Activated CD4-positive, alpha-beta T cell treated with anti-CD3 and anti-CD28 coated beads, Interleukin-2, amount 10 ng/mL, durations not matched to agents 24 days and 14 days (primary cell): ENCODE results near the gene FANCD2OS. TPM values are rescaled to one million over a fixed set of nuclear protein-coding genes. Genes with fewer than 3 reads are reported as not detected.
"Not testable (repeated sequence)": the region's sequence is repeated elsewhere in the genome, so short reads cannot be mapped to it uniquely, and the experiment has no call there.

Experiments used
- DNase-seq: peaks from one replicate; pipeline ENCODE4 v3.0.0; 2022
- H3K27ac Mint-ChIP-seq: one replicate; pipeline ENCODE4 v1.8.0; 2022; ENCODE audit warnings: mild to moderate bottlenecking, mixed read lengths
- H3K27me3 Mint-ChIP-seq: one replicate; pipeline ENCODE4 v1.8.0; 2022; ENCODE audit warnings: mixed read lengths
- H3K36me3 Mint-ChIP-seq: one replicate; pipeline ENCODE4 v1.8.0; 2022; ENCODE audit warnings: low read depth, mild to moderate bottlenecking, mixed read lengths
- H3K4me1 Mint-ChIP-seq: one replicate; pipeline ENCODE4 v1.8.0; 2021; ENCODE audit warnings: mixed read lengths
- H3K4me3 Mint-ChIP-seq: one replicate; pipeline ENCODE4 v1.8.0; 2022; ENCODE audit warnings: mild to moderate bottlenecking, moderate library complexity, mixed read lengths
- H3K9me3 Mint-ChIP-seq: one replicate; pipeline ENCODE4 v1.8.0; 2021; ENCODE audit warnings: mixed read lengths
- intact Hi-C: fragments of 100-400 bp; cut with micrococcal nuclease; formaldehyde crosslinking; loops from one replicate; pipeline ENCODE4 v1.15.1; 2023
- total RNA-seq: library from RNA; stranded (reverse); gene quantifications from 2 replicates; pipeline ENCODE4 v1.2.3, GENCODE V29; 2022

FANCD2OS gene
- total RNA-seq, 1 donor from 2014 or later: not detected

GRCh38 chr3:10081871-10082270, 26.2 kb downstream of the FANCD2OS start:
- Mint-ChIP-seq H3K36me3 (peaks cover 47% of the 10 kb centered on the region), H3K4me3 (no peak overlapping the region), H3K27ac (no peak overlapping the region), H3K9me3 (no peaks in the 10 kb centered on the region), H3K27me3 (no peaks in the 10 kb centered on the region), H3K4me1 (no peaks in the 10 kb centered on the region)
- intact Hi-C loops: no loop called here
- no peak for DNase-seq

- intact Hi-C loops: no loop called here
- H3K4me3 Mint-ChIP-seq: no peak overlapping the region
- H3K36me3 Mint-ChIP-seq: peaks cover 32% of the 10 kb centered on the region
- DNase-seq: no peak
- H3K27ac Mint-ChIP-seq: no peak overlapping the region
- H3K27me3 Mint-ChIP-seq: no peaks in the 10 kb centered on the region
- H3K9me3 Mint-ChIP-seq: no peaks in the 10 kb centered on the region
- H3K4me1 Mint-ChIP-seq: peaks cover 3% of the 10 kb centered on the region
Measured at GRCh38 chr3:10074666-10075065, 33.4 kb downstream of the FANCD2OS start.

DNA sequence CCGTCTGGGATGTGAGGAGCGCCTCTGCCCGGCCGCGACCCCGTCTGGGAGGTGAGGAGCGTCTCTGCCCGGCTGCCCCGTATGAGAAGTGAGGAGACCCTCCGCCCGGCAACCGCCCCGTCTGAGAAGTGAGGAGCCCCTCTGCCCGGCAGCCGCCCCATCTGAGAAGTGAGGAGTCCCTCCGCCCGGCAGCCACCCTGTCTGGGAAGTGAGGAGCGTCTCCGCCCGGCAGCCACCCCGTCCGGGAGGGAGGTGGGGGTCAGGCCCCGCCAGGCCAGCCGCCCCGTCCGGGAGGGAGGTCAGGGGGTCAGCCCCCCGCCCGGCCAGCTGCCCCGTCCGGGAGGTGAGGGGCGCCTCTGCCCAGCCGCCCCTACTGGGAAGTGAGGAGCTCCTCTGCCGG, 38.0 kb downstream of the FANCD2OS start:
- H3K4me1 Mint-ChIP-seq, H3K4me3 Mint-ChIP-seq, H3K9me3 Mint-ChIP-seq, intact Hi-C loops, DNase-seq, H3K27ac Mint-ChIP-seq, H3K27me3 Mint-ChIP-seq: not testable (repeated sequence)
- peaks cover 49% of the 10 kb centered on the region for H3K36me3 Mint-ChIP-seq

DNA sequence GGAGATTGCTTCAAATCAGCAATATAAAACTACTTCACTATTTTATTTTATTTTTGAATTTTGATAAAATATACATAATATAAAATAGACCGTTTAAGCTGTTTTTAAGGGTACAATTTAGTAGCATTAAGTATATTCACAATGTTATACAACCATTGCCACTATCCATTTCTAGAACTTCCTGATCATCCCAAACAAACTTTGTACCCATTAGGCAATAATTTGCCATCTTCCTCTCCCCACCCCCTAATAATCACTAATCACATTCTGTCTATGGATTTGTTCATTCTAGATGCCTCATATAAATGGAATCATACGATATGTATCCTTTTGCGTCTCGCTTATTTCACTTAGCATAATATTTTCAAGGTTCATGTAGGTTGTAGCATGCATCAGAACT, 53.0 kb downstream of the FANCD2OS start:
- no peaks in the 10 kb centered on the region for H3K9me3 Mint-ChIP-seq
- H3K27ac Mint-ChIP-seq: no peak overlapping the region
- DNase-seq: no peak
- H3K27me3 Mint-ChIP-seq: no peaks in the 10 kb centered on the region
- intact Hi-C loops: no loop called here
- no peak overlapping the region for H3K4me3 Mint-ChIP-seq
- peaks cover 2% of the 10 kb centered on the region for H3K4me1 Mint-ChIP-seq
- peaks cover 45% of the 10 kb centered on the region for H3K36me3 Mint-ChIP-seq

Other genes with a start within 250 kb of the FANCD2OS start
- gene CIDEC, start 228.0 kb downstream of the FANCD2OS start, total RNA-seq: not detected in 2 replicates
- gene JAGN1, start 217.6 kb downstream of the FANCD2OS start, total RNA-seq: 39.5 and 41.0 TPM in 2 replicates
- 1.1 TPM in 2 replicates for gene IL17RE, start 205.4 kb downstream of the FANCD2OS start, total RNA-seq
- gene IL17RC, start 191.2 kb downstream of the FANCD2OS start, total RNA-seq: 0.28 and 0.42 TPM in 2 replicates
- gene CRELD1, start 174.4 kb downstream of the FANCD2OS start, total RNA-seq: 22.7 and 23.4 TPM in 2 replicates
- 11.8 and 13.5 TPM in 2 replicates for gene PRRT3, start 155.8 kb downstream of the FANCD2OS start, total RNA-seq
- gene EMC3, start 121.4 kb downstream of the FANCD2OS start, total RNA-seq: 41.4 and 42.1 TPM in 2 replicates
- gene FANCD2, start 81.8 kb downstream of the FANCD2OS start, total RNA-seq: 71.4 and 73.8 TPM in 2 replicates
- gene BRK1, start 7.4 kb upstream of the FANCD2OS start, total RNA-seq: 98.8 and 99.6 TPM in 2 replicates
- 62.8 and 65.2 TPM in 2 replicates for gene VHL, start 33.5 kb upstream of the FANCD2OS start, total RNA-seq
- gene IRAK2, start 56.7 kb upstream of the FANCD2OS start, total RNA-seq: 4.5 and 5.1 TPM in 2 replicates
- 70.9 and 74.4 TPM in 2 replicates for gene TATDN2, start 140.2 kb upstream of the FANCD2OS start, total RNA-seq
- 0.43 and 1.3 TPM in 2 replicates for gene GHRL, start 184.7 kb upstream of the FANCD2OS start, total RNA-seq
- gene SEC13, start 212.9 kb upstream of the FANCD2OS start, total RNA-seq: 128 and 131 TPM in 2 replicates